T-cell (primary cell): Measurements from ENCODE around the gene MICALL2. TPM values are rescaled to one million over a fixed set of nuclear protein-coding genes. Genes with fewer than 3 reads are reported as not detected.
"Not testable (repeated sequence)": the region's sequence is repeated elsewhere in the genome, so short reads cannot be mapped to it uniquely, and the experiment has no call there.

Experiments
- ATAC-seq, 4 experiments: fragments of 200-7000 bp in 3 of 4; fragments of 150-1000 bp in 1 of 4; cut with Tn5 transposase; replicated peaks in 1 of 4; 1 replicate in 3 of 4; 2 replicates in 1 of 4; pipeline ENCODE4 v1.10.0; 2021; ENCODE audit warnings: moderate library complexity in 3 of 4, mild to moderate bottlenecking in 2 of 4, moderate number of reproducible peaks in 1 of 4
- CTCF ChIA-PET, 2 donors: fragments of 300-600 bp; sonication (Branson Sonifier 250); formaldehyde crosslinking; loops; one replicate each; lab custom pipeline; 2022; ENCODE audit warnings: antibody characterized with exemption in 2 of 2; lab: Charles Lee
- POLR2A ChIA-PET, 2 donors: fragments of 300-600 bp; sonication (Branson Sonifier 250); formaldehyde crosslinking; loops; one replicate each; lab custom pipeline; 2022; ENCODE audit warnings: antibody characterized with exemption in 2 of 2; lab: Charles Lee
- DNase-seq, 35 experiments: peaks; one replicate each; pipeline versions ENCODE4 v3.0.0 to v3.0.0-alpha.2; 2013 to 2023
- H3K27ac ChIP-seq: one replicate; pipeline ENCODE4 v1.5.1; 2013; ENCODE audit warnings: low read length
- H3K27me3 ChIP-seq, 2 experiments: replicated peaks in 1 of 2; 1 replicate in 1 of 2; 2 replicates in 1 of 2; pipeline versions ENCODE4 v1.6.1 to v1.7.0; 2013; ENCODE audit warnings: low read length in 1 of 2, mixed read lengths in 1 of 2; ENCODE audit not compliant: control insufficient read depth in 2 of 2, insufficient read depth in 2 of 2; ENCODE audit errors: extremely low read depth in 1 of 2
- H3K36me3 ChIP-seq, 2 donors: 1 replicate in 1 of 2; 2 replicates in 1 of 2; pipeline versions ENCODE4 v1.6.1 to v1.7.0; 2013; ENCODE audit warnings: low read length in 1 of 2; ENCODE audit not compliant: control insufficient read depth in 2 of 2, insufficient read depth in 1 of 2; ENCODE audit errors: extremely low read depth in 1 of 2
- H3K4me1 ChIP-seq, 2 experiments: 1 replicate in 1 of 2; 2 replicates in 1 of 2; pipeline versions ENCODE4 v1.6.1 to v1.7.0; 2013; ENCODE audit warnings: low read length in 2 of 2, mixed read lengths in 1 of 2; ENCODE audit not compliant: insufficient read depth in 2 of 2, control insufficient read depth in 1 of 2; ENCODE audit errors: extremely low read depth in 1 of 2
- H3K4me3 ChIP-seq, 2 donors: 1 replicate in 1 of 2; 2 replicates in 1 of 2; pipeline versions ENCODE4 v1.5.1 to v1.7.0; 2013; ENCODE audit warnings: mild to moderate bottlenecking in 2 of 2, low read length in 1 of 2, moderate library complexity in 1 of 2; ENCODE audit not compliant: control insufficient read depth in 1 of 2; ENCODE audit errors: extremely low read depth in 1 of 2
- H3K9me3 ChIP-seq: 2 replicates; pipeline ENCODE4 v1.7.0; 2013
- H3K27ac Mint-ChIP-seq, 2 donors: one replicate each; pipeline ENCODE4 v1.8.0; 2020 to 2021; ENCODE audit warnings: mild to moderate bottlenecking in 2 of 2, mixed read lengths in 2 of 2
- H3K27me3 Mint-ChIP-seq, 2 donors: one replicate each; pipeline ENCODE4 v1.8.0; 2021 to 2022; ENCODE audit warnings: mixed read lengths in 2 of 2
- H3K36me3 Mint-ChIP-seq: one replicate; pipeline ENCODE4 v1.8.0; 2021; ENCODE audit warnings: mixed read lengths
- H3K4me1 Mint-ChIP-seq, 3 donors: one replicate each; pipeline ENCODE4 v1.8.0; 2020 to 2022; ENCODE audit warnings: mixed read lengths in 3 of 3, mild to moderate bottlenecking in 1 of 3
- H3K4me3 Mint-ChIP-seq, 3 donors: one replicate each; pipeline ENCODE4 v1.8.0; 2020 to 2022; ENCODE audit warnings: mild to moderate bottlenecking in 3 of 3, mixed read lengths in 3 of 3, moderate library complexity in 3 of 3
- H3K9me3 Mint-ChIP-seq, 3 donors: one replicate each; pipeline ENCODE4 v1.8.0; 2020 to 2022; ENCODE audit warnings: mixed read lengths in 3 of 3
- WGBS: methylation state at CpG from one replicate; pipeline ENCODE4 v1.1.5; 2013; ENCODE audit warnings: missing lambda C conversion rate; ENCODE audit not compliant: insufficient coverage; 5-methylcytosine and 5-hydroxymethylcytosine counted together
- total RNA-seq, 35 experiments: library from RNA in 6 of 35; stranded (reverse) in 6 of 35; fragments of 120-200 nt in 1 of 35; gene quantifications; one replicate each; pipeline versions ENCODE4 v1.2.1 to v1.2.4 and lab custom pipeline; 2013 to 2026

Gene MICALL2
- total RNA-seq, 5 donors from 2014 or later (not counting 1 experiment from before 2014, with no cell fraction given), result 2.1 to 5.5 (median 3.2) TPM

GRCh38 chr7:1444214-1444924, 14.9 kb downstream of the MICALL2 start:
- POLR2A ChIA-PET, result interaction anchor here in 1 of 2 donors (0.6 kb wide), 1 partner anchor 650 kb away, joined by 3 read pairs; no protein-coding TSS in a partner anchor
- no peaks in the 10 kb centered on the region for H3K36me3 ChIP-seq
- WGBS, result 95% methylated on average over 43 of the region's 45 CpGs
- no peaks in the 10 kb centered on the region for H3K9me3 ChIP-seq
- Mint-ChIP-seq H3K9me3 (no peaks in the 10 kb centered on the region), H3K4me1 (no peaks in the 10 kb centered on the region), H3K36me3 (no peaks in the 10 kb centered on the region), H3K4me3 (no peak overlapping the region), H3K27me3 (no peaks in the 10 kb centered on the region), H3K27ac (no peak overlapping the region)
- CTCF ChIA-PET, result no interaction called here
- H3K27ac ChIP-seq, result no peak overlapping the region
- peaks cover 0 to 11% of the 10 kb centered on the region in 2 experiments for H3K27me3 ChIP-seq
- ATAC-seq, result no peak
- no peak for DNase-seq
- H3K4me3 ChIP-seq, result no peak overlapping the region
- no peaks in the 10 kb centered on the region for H3K4me1 ChIP-seq

GRCh38 chr7:1443587-1444200, 15.6 kb downstream of the MICALL2 start:
- H3K36me3 ChIP-seq, H3K9me3 ChIP-seq, H3K4me1 ChIP-seq, H3K4me1 Mint-ChIP-seq, H3K27ac ChIP-seq, H3K27ac Mint-ChIP-seq, H3K27me3 Mint-ChIP-seq, H3K36me3 Mint-ChIP-seq, H3K4me3 Mint-ChIP-seq, H3K4me3 ChIP-seq, DNase-seq, CTCF ChIA-PET, ATAC-seq, POLR2A ChIA-PET, H3K9me3 Mint-ChIP-seq: not testable (repeated sequence)
- peaks cover 0 to 11% of the 10 kb centered on the region in 2 experiments for H3K27me3 ChIP-seq
- 98% methylated on average over 9 of the region's 42 CpGs for WGBS

- no peaks in the 10 kb centered on the region for H3K36me3 ChIP-seq
- no peak overlapping the region for H3K4me3 ChIP-seq
- Mint-ChIP-seq H3K27me3 (no peaks in the 10 kb centered on the region), H3K4me1 (no peaks in the 10 kb centered on the region), H3K4me3 (no peak overlapping the region), H3K9me3 (no peaks in the 10 kb centered on the region), H3K36me3 (no peaks in the 10 kb centered on the region), H3K27ac (no peak overlapping the region)
- DNase-seq, result no peak
- ATAC-seq, result no peak
- ChIA-PET POLR2A (no interaction called here), CTCF (no interaction called here)
- 83% methylated on average over 16 of the region's 20 CpGs for WGBS
- H3K4me1 ChIP-seq, result no peaks in the 10 kb centered on the region
- no peak overlapping the region for H3K27ac ChIP-seq
- no peaks in the 10 kb centered on the region for H3K9me3 ChIP-seq
- H3K27me3 ChIP-seq, result peaks cover 0 to 11% of the 10 kb centered on the region in 2 experiments
Measured at GRCh38 chr7:1442355-1443124, 16.7 kb downstream of the MICALL2 start.

- Mint-ChIP-seq H3K27ac (no peak overlapping the region), H3K4me1 (no peaks in the 10 kb centered on the region), H3K36me3 (no peaks in the 10 kb centered on the region), H3K4me3 (no peak overlapping the region), H3K27me3 (no peaks in the 10 kb centered on the region), H3K9me3 (no peaks in the 10 kb centered on the region)
- H3K36me3 ChIP-seq, result no peaks in the 10 kb centered on the region
- peaks cover 0 to 11% of the 10 kb centered on the region in 2 experiments for H3K27me3 ChIP-seq
- ChIA-PET CTCF (no interaction called here), POLR2A (no interaction called here)
- no peak overlapping the region for H3K4me3 ChIP-seq
- no peaks in the 10 kb centered on the region for H3K4me1 ChIP-seq
- 81% methylated on average over 37 of the region's 41 CpGs for WGBS
- no peak overlapping the region for H3K27ac ChIP-seq
- no peaks in the 10 kb centered on the region for H3K9me3 ChIP-seq
- no peak for DNase-seq
- ATAC-seq, result no peak
Measured at GRCh38 chr7:1441615-1442354, 17.5 kb downstream of the MICALL2 start.

- Mint-ChIP-seq H3K4me3 (no peak overlapping the region), H3K36me3 (no peaks in the 10 kb centered on the region), H3K27ac (no peak overlapping the region), H3K9me3 (no peaks in the 10 kb centered on the region), H3K27me3 (no peaks in the 10 kb centered on the region), H3K4me1 (no peaks in the 10 kb centered on the region)
- ChIA-PET CTCF (interaction anchor here in 1 of 2 donors (0.6 kb wide), 1 partner anchor 908 kb away, joined by 9 read pairs; no protein-coding TSS in a partner anchor), POLR2A (no interaction called here)
- H3K36me3 ChIP-seq, result no peaks in the 10 kb centered on the region
- H3K9me3 ChIP-seq, result no peaks in the 10 kb centered on the region
- no peaks in the 10 kb centered on the region for H3K4me1 ChIP-seq
- 100% methylated on average over 4 of the region's 10 CpGs for WGBS
- peaks cover 0 to 11% of the 10 kb centered on the region in 2 experiments for H3K27me3 ChIP-seq
- no peak overlapping the region for H3K4me3 ChIP-seq
- ATAC-seq (no peak), DNase-seq (no peak)
- no peak overlapping the region for H3K27ac ChIP-seq
Measured at GRCh38 chr7:1440620-1441019, 18.6 kb downstream of the MICALL2 start.
